ENCODE data around the gene SYNJ2. TPM values are rescaled to one million over a fixed set of nuclear protein-coding genes. Genes with fewer than 3 reads are reported as not detected.
"Not testable (repeated sequence)": the region's sequence is repeated elsewhere in the genome, so short reads cannot be mapped to it uniquely, and the experiment has no call there.

The SYNJ2 gene
- total RNA-seq, 2 experiments from 2014 or later = 42.4 to 42.7 TPM

- Mint-ChIP-seq H3K27ac (peak overlapping the region; percentile 70), H3K36me3 (ENCODE audit: low read depth) (peaks cover 49% of the 10 kb centered on the region), H3K4me1 (ENCODE audit: low read depth) (peaks cover 37% of the 10 kb centered on the region), H3K9me3 (peaks cover 12% of the 10 kb centered on the region), H3K4me3 (no peak overlapping the region), H3K27me3 (ENCODE audit: low read depth) (no peaks in the 10 kb centered on the region)
- CTCF ChIA-PET = interaction anchor here (0.7 to 2.6 kb wide), 5 partner anchors 16 to 188 kb away, joined by 3 to 10 read pairs (median 6); no protein-coding TSS in a partner anchor
- intact Hi-C loops (cut with micrococcal nuclease) = no loop called here
- peak; percentile 59 for DNase-seq
These were observed 36.4 kb upstream of the SYNJ2 start for GRCh38 chr6:157944983-157945931.

- Mint-ChIP-seq H3K9me3 (peaks cover 13% of the 10 kb centered on the region), H3K4me3 (no peak overlapping the region), H3K4me1 (ENCODE audit: low read depth) (peaks cover 30% of the 10 kb centered on the region), H3K27me3 (ENCODE audit: low read depth) (no peaks in the 10 kb centered on the region), H3K36me3 (ENCODE audit: low read depth) (peaks cover 41% of the 10 kb centered on the region), H3K27ac (peak overlapping the region; percentile 70)
- CTCF ChIA-PET = interaction anchor here (0.7 to 2.6 kb wide), 7 partner anchors 38 to 377 kb away, joined by 3 to 10 read pairs (median 4); no protein-coding TSS in a partner anchor
- intact Hi-C loops (cut with micrococcal nuclease) = loop anchor here (2.0 kb wide), 2 partner anchors 35 to 631 kb away; partner anchors contain the start of gene SYNJ2
- no peak for DNase-seq
These were observed 35.5 kb upstream of the SYNJ2 start for GRCh38 chr6:157946053-157946617.

GRCh38 chr6:157946865-157947532 lies 34.7 kb upstream of the SYNJ2 start:
- Mint-ChIP-seq H3K9me3 (peaks cover 13% of the 10 kb centered on the region), H3K4me3 (no peak overlapping the region), H3K4me1 (ENCODE audit: low read depth) (peaks cover 30% of the 10 kb centered on the region), H3K36me3 (ENCODE audit: low read depth) (peaks cover 35% of the 10 kb centered on the region), H3K27ac (no peak overlapping the region), H3K27me3 (ENCODE audit: low read depth) (no peaks in the 10 kb centered on the region)
- DNase-seq = peak; percentile 57
- CTCF ChIA-PET = interaction anchor here (0.6 to 2.6 kb wide), 14 partner anchors 10 to 377 kb away, joined by 3 to 10 read pairs (median 4); no protein-coding TSS in a partner anchor
- intact Hi-C loops (cut with micrococcal nuclease) = loop anchor here (1.0 to 2.0 kb wide), 4 partner anchors 34 to 632 kb away; partner anchors contain the start of gene SYNJ2

GRCh38 chr6:157950899-157951298 lies 30.8 kb upstream of the SYNJ2 start:
- intact Hi-C loops (cut with micrococcal nuclease); H3K27me3 Mint-ChIP-seq (ENCODE audit: low read depth); H3K36me3 Mint-ChIP-seq (ENCODE audit: low read depth); H3K27ac Mint-ChIP-seq; H3K4me3 Mint-ChIP-seq; DNase-seq: not testable (repeated sequence)
- Mint-ChIP-seq H3K4me1 (ENCODE audit: low read depth) (peaks cover 18% of the 10 kb centered on the region), H3K9me3 (peaks cover 13% of the 10 kb centered on the region)
- CTCF ChIA-PET = interaction anchor here (0.9 kb wide), 1 partner anchor 281 kb away, joined by 3 read pairs; no protein-coding TSS in a partner anchor

- peaks cover 9% of the 10 kb centered on the region for H3K4me1 Mint-ChIP-seq (ENCODE audit: low read depth)
- peaks cover 13% of the 10 kb centered on the region for H3K9me3 Mint-ChIP-seq
- CTCF ChIA-PET = interaction anchor here (0.6 to 1.2 kb wide), 3 partner anchors 74 to 282 kb away, joined by 3 to 5 read pairs (median 5); no protein-coding TSS in a partner anchor
- H3K27ac Mint-ChIP-seq = no peak overlapping the region
- no peaks in the 10 kb centered on the region for H3K36me3 Mint-ChIP-seq (ENCODE audit: low read depth)
- no peak for DNase-seq
- intact Hi-C loops (cut with micrococcal nuclease) = no loop called here
- no peaks in the 10 kb centered on the region for H3K27me3 Mint-ChIP-seq (ENCODE audit: low read depth)
- H3K4me3 Mint-ChIP-seq = no peak overlapping the region
These were observed 29.8 kb upstream of the SYNJ2 start for GRCh38 chr6:157951828-157952227.

- no peaks in the 10 kb centered on the region for H3K36me3 Mint-ChIP-seq (ENCODE audit: low read depth)
- no peaks in the 10 kb centered on the region for H3K27me3 Mint-ChIP-seq (ENCODE audit: low read depth)
- peaks cover 13% of the 10 kb centered on the region for H3K9me3 Mint-ChIP-seq
- no peak overlapping the region for H3K4me3 Mint-ChIP-seq
- intact Hi-C loops (cut with micrococcal nuclease) = no loop called here
- H3K27ac Mint-ChIP-seq = no peak overlapping the region
- CTCF ChIA-PET = no interaction called here
- no peak for DNase-seq
- peaks cover 3% of the 10 kb centered on the region for H3K4me1 Mint-ChIP-seq (ENCODE audit: low read depth)
These were observed 28.8 kb upstream of the SYNJ2 start for GRCh38 chr6:157952861-157953351.

GRCh38 chr6:157953580-157954091 lies 28.0 kb upstream of the SYNJ2 start:
- intact Hi-C loops (cut with micrococcal nuclease) = no loop called here
- peaks cover 2% of the 10 kb centered on the region for H3K36me3 Mint-ChIP-seq (ENCODE audit: low read depth)
- no peak overlapping the region for H3K4me3 Mint-ChIP-seq
- peaks cover 3% of the 10 kb centered on the region for H3K4me1 Mint-ChIP-seq (ENCODE audit: low read depth)
- H3K9me3 Mint-ChIP-seq = peaks cover 17% of the 10 kb centered on the region
- CTCF ChIA-PET = interaction anchor here (0.6 kb wide), 1 partner anchor 180 kb away, joined by 3 read pairs; no protein-coding TSS in a partner anchor
- DNase-seq = no peak
- no peak overlapping the region for H3K27ac Mint-ChIP-seq
- no peaks in the 10 kb centered on the region for H3K27me3 Mint-ChIP-seq (ENCODE audit: low read depth)

GRCh38 chr6:157954150-157955117 lies 27.2 kb upstream of the SYNJ2 start:
- H3K9me3 Mint-ChIP-seq = peaks cover 19% of the 10 kb centered on the region
- CTCF ChIA-PET = interaction anchor here (0.6 kb wide), 1 partner anchor 179 kb away, joined by 3 read pairs; no protein-coding TSS in a partner anchor
- H3K4me1 Mint-ChIP-seq (ENCODE audit: low read depth) = peaks cover 3% of the 10 kb centered on the region
- H3K36me3 Mint-ChIP-seq (ENCODE audit: low read depth) = peaks cover 4% of the 10 kb centered on the region
- no peak overlapping the region for H3K4me3 Mint-ChIP-seq
- H3K27me3 Mint-ChIP-seq (ENCODE audit: low read depth) = no peaks in the 10 kb centered on the region
- no peak for DNase-seq
- intact Hi-C loops (cut with micrococcal nuclease) = no loop called here
- H3K27ac Mint-ChIP-seq = no peak overlapping the region

- no peak for DNase-seq
- Mint-ChIP-seq H3K27me3 (ENCODE audit: low read depth) (no peaks in the 10 kb centered on the region), H3K4me3 (no peak overlapping the region), H3K27ac (no peak overlapping the region), H3K4me1 (ENCODE audit: low read depth) (peaks cover 3% of the 10 kb centered on the region), H3K36me3 (ENCODE audit: low read depth) (peaks cover 4% of the 10 kb centered on the region), H3K9me3 (peaks cover 17% of the 10 kb centered on the region)
- CTCF ChIA-PET = interaction anchor here (0.6 kb wide), 1 partner anchor 71 kb away, joined by 3 read pairs; no protein-coding TSS in a partner anchor
- intact Hi-C loops (cut with micrococcal nuclease) = no loop called here
These were observed 26.0 kb upstream of the SYNJ2 start for GRCh38 chr6:157955675-157956074.

GRCh38 chr6:157956171-157956730 lies 25.4 kb upstream of the SYNJ2 start:
- Mint-ChIP-seq H3K27me3 (ENCODE audit: low read depth) (no peaks in the 10 kb centered on the region), H3K27ac (no peak overlapping the region), H3K4me3 (no peak overlapping the region), H3K4me1 (ENCODE audit: low read depth) (peaks cover 4% of the 10 kb centered on the region), H3K36me3 (ENCODE audit: low read depth) (peaks cover 4% of the 10 kb centered on the region), H3K9me3 (peaks cover 17% of the 10 kb centered on the region)
- no peak for DNase-seq
- intact Hi-C loops (cut with micrococcal nuclease) = no loop called here
- CTCF ChIA-PET = interaction anchor here (0.6 to 0.8 kb wide), 4 partner anchors 9 to 117 kb away, joined by 3 to 4 read pairs (median 3); no protein-coding TSS in a partner anchor

Data from activated naive CD4-positive, alpha-beta T cell treated with anti-CD3 and anti-CD28 coated beads for 36 hours (primary cell).